GM19395 (cell line): Measurements from ENCODE around the gene PADI1.
A peak's percentile ranks its signal among the peaks of the same experiment; 100 is the strongest.

Source experiments
- ATAC-seq: cut with Tn5 transposase; IDR thresholded peaks from one replicate; pipeline ENCODE4 v1.9.1; 2021; ENCODE audit warnings: mild to moderate bottlenecking, moderate library complexity; ENCODE audit not compliant: unreplicated experiment

The PADI1 gene

DNA sequence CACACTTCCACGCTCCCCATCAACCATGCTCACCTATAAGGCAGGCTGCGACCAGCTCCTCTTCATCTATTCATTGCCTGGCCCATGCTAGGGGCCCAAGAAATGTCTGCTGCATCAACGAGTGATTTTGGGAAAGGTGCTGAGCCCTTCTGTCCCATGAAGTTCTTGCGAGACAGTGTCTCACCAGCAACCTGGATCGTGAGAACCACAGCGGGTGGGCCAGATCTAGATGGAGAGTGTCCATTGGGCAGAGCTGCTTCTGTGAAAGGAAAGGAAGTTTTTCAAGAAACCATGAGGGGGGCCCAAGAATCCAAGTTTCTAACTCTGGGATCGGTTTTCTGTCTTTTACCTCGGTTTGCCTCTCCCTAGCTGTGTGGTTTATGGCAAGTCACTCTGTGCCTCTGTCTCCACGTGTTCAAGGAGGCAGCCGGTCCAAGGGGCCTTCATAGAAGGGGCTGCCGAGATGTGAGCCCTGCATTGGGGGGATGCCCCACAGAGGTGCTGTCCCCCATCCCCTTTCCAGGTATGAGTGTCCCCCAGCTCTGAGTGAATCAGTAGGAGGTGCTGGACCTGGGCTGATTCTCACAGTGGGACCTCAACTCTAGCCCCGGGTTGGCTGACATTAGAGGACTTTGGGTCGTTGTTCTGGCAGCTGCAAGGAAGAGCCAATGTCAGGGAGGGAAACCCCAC lies 8.3 kb upstream of the PADI1 start:
- no peak for ATAC-seq

- no peak for ATAC-seq
These were observed 7.2 kb upstream of the PADI1 start for GRCh38 chr1:17197696-17198095.

- ATAC-seq = no peak
These were observed 6.3 kb upstream of the PADI1 start for GRCh38 chr1:17198476-17199258.

GRCh38 chr1:17199267-17200044 lies 5.5 kb upstream of the PADI1 start:
- ATAC-seq = no peak

DNA sequence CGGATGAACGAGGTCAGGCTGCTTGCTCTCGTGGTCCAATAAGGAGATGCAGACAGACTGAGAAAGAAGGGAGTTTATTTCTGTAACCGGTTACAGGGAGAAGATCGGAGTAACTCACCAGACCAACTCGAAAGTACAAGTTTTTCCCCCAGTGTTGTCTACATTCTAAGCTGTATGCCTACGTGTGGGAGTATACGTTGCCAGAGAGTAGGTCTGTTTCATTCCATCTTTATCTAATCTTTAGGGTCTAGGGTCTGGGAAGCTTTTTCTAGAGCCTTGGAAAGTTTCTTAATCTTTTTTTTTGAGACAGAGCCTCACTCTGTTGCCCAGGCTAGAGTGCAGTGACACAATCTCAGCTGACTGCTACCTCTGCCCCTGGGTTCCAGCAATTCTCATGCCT lies 4.7 kb upstream of the PADI1 start:
- ATAC-seq = no peak

DNA sequence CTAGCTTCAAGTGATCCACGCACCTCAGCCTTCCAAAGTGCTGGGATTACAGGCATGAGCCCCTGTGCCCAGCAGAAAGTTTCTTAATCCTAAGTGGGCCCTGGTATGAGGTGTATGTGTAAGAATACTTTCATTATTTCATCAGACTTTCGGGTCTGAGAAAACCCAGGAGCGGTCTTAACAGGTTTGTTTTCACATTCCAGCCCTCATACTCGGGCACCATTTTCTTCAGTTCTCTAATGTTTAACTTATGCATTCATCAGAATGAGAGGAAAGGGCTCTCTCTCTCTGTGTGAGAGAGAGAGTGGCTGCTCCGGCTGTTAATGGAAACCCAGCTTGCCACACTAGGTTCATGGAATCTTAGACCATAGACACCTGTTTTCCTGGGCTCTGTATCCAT lies 4.2 kb upstream of the PADI1 start:
- ATAC-seq = no peak

DNA sequence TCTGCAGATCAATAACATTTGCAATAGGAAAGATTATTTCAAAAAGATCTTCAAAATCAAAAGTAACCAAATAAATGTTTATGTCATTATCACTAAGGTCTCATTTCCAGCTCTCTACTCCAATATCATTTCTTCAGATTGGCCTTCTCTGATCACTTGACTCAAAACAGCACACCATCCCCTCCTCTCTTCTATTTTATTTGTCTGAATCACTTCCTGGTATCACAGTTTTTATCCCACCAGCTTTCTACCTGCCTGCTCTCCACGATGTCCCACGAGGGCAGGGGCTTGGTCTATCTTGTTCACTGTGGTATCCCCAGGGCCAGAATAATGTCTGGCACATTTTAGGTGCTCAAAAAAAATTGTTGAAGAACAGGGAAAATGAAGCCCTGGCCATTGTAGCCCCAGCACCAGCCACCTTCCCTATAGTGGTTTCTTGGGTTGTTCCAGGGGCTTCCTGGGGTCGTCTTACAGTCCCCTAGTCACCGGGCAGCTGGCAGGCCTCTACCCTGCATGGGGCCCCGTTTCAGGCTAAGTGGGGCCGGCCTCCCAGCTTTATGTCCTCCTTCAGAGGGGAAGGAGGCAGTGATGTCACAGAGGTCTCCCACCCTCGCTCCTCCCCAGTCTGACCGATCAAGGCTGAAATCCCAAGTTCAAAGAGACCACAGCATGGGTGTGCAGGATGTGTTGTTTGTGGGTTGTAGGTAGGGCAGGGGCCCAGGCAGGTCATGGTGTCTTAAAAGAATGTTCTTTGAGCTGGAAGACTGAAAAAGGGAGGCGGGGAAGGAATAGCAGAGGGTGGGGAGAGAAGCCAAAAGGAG lies 3.5 kb upstream of the PADI1 start:
- no peak for ATAC-seq

- ATAC-seq = no peak
These were observed 724 bp downstream of the PADI1 start for GRCh38 chr1:17205652-17206051.

GRCh38 chr1:17206196-17206595 lies 1.3 kb downstream of the PADI1 start:
- ATAC-seq = no peak

GRCh38 chr1:17207046-17207445 lies 2.1 kb downstream of the PADI1 start:
- no peak for ATAC-seq

GRCh38 chr1:17207540-17207939 lies 2.6 kb downstream of the PADI1 start:
- ATAC-seq = peak; percentile 10

DNA sequence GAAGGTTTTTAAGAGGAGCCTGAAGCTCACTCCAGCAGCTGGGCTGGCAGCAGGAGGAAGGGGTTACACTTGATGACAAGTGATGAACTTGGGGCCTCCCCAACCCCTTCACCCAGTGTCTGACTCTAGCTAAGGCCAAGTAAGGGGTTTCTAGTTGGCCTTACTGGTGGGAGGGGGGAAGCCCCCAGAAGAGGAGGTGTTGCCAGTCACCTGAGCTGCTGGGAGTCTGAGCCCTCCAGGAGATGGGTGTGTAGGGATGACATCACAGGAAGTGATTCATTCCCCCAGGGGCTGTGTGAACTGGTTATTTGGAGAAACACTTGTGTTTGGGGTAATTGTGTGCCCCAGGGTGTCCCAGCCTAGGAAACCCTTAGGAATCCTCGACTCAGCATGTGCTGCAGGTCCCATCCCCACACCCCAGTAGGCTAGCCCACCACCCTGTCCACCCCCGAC lies 3.1 kb downstream of the PADI1 start:
- peak; percentile 53 for ATAC-seq

- ATAC-seq = no peak
These were observed 3.6 kb downstream of the PADI1 start for GRCh38 chr1:17208546-17208945.

- no peak for ATAC-seq
These were observed 4.5 kb downstream of the PADI1 start for GRCh38 chr1:17209430-17209829.

DNA sequence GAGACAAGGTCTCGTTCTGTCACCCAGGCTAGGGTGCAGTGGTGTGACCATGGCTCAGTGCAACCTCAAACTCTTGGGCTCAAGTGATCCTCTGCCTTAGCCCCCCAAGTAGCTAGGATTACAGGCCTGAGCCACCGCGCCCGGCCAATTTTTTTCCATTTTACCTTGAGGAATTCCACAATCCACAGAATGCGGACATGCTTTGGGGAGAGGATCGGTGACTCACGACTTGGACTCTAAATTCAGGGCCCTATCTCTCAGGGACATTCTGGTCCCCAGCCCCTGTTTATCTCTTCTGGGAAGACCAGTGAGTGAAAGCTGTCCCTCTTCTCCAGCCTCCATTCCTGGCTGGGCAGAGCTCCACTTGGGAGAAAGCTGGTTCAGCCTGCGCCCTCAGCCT lies 5.2 kb downstream of the PADI1 start:
- no peak for ATAC-seq

DNA sequence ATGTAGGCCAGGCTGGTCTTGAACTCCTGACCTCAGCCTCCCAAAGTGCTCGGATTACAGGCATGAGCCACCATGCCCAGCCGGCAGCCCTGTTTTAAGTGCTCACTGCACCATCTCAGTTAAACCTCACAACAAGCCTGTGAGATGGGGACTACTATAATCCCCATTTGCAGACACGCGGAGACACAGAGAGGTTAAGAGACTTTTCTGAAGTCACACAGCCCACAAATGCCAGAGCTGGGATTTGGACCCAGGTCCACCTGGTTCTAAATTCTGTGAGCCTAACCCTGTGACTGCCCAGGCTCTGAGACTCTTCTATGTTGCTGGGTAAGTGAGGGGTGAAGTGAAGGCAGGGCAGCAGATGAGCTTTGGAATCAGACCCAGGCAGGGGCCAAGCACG lies 6.4 kb downstream of the PADI1 start:
- ATAC-seq = no peak

DNA sequence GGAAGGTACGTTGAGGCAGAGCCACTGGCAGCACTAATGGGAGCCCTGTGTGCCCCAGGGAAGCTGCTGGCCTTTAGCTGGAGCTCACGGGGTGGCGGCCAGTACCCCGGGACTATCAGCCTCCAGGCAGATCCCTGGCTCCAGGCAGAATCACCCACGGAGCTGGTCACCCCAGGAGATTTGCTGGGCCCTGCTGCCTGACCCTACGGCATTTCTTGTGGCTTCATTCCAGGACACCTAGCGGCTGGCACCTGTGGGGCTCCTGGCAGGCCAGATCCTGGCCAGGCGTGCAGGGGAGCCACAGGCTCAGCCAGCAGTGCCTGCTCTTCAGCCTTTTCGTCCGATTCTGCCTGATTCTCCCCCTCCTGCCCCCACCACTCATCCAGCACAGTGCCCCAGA lies 7.1 kb downstream of the PADI1 start:
- ATAC-seq = no peak

- no peak for ATAC-seq
These were observed 7.7 kb downstream of the PADI1 start for GRCh38 chr1:17212487-17213121.

DNA sequence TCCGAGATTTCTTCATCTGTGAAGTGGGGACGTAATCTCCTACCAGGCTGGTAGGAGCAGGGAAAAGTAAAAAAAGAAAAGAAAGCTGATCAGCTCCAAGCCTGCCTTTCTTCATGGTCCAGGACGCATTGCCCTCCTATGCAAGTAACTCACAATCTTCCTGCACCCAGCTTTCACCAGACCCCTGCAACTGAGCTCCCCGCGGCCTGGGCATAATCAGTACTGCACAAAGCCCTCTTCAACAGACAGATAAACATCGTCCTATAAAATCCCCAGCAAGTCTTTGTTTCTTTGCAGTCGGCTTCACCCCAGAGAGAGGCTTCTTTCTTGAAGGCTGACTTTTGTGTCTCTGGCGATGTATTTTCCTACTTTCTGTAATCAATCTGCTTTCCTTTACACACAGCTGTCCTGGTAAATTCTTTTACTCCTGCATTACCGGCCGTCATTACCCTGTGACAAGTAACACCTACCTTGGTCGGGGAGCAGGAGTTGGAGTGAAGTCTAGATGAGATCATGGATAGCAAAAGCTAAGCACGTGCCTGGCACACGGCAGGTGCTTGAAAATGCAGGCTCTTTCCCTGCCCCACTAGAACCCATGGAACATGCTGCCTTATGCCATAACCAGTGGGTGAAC lies 8.3 kb downstream of the PADI1 start:
- ATAC-seq = no peak

DNA sequence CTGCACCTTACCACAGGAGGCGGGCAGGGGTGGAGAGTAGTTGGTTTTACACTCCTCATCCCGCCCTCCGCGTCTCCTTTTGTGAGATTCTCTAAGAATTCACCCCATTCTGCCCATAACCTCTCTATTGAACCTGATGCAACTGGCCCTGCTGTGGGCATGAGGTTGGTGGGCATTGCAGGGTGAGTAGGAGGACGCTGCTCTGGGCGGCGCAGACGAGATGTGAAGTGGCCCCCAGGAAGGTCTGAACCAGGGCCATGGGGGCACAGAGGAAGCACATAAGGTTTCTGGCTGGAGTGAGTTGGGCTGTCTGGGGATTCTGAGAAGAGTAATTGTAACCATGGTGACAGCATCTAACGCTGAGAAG lies 8.8 kb downstream of the PADI1 start:
- no peak for ATAC-seq
